Epithelial cell of proximal tubule (primary cell): ENCODE measurements around the gene KLK15. TPM values are rescaled to one million over a fixed set of nuclear protein-coding genes. Genes with fewer than 3 reads are reported as not detected.

ENCODE experiments used
- DNase-seq: peaks from one replicate; pipeline ENCODE4 v3.0.0-alpha.2; 2011; ENCODE audit warnings: low read depth
- H3K4me3 ChIP-seq: 2 replicates; pipeline ENCODE4 v1.5.1; 2011; ENCODE audit warnings: low read depth, mild to moderate bottlenecking, low read length
- total RNA-seq: library from RNA; depleted of rRNA; stranded (reverse); fragments of >200 nt; gene quantifications from 2 replicates; pipeline ENCODE4 v1.2.3, GENCODE V29; 2015
- TF ChIP-seq, protein P1 (sequence below): conservative IDR thresholded peaks from 2 replicates; pipeline ENCODE4 v1.5.1; 2012; ENCODE audit warnings: low read depth, mild to moderate bottlenecking, low read length

The KLK15 gene
- total RNA-seq, 1 donor from 2014 or later, result not detected

DNA sequence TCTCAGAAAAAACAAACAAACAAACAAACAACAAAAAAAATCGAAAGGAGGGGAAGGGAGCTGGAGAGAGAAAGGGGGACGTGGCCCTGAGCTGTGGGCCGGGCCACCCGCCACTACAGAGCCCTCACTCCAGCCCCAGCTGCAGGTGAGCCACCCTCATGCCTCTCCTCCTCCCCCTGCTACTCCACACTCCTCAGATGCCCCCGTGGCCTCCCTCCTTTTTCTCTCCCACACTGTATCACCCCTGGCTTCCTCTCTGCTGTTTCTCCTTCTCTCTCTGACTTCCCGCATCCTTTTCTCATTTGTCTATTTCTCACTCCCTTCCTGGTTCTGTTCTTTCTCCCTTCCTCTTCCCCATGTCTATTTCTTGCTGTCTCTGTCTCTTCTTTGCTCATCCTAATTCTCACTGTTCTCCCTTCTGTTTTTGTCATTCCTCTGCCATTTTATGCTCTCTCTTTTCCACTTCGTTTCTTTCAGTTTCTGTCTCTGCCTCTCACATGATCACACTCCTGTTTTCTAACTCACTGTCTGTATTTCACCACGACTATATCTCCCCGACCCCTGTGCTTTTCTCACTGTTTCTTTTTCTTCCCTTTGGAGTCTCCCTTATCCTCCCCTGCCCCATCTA lies 42.5 kb upstream of the KLK15 start:
- no peak for DNase-seq
- TF ChIP-seq, protein P1, sequence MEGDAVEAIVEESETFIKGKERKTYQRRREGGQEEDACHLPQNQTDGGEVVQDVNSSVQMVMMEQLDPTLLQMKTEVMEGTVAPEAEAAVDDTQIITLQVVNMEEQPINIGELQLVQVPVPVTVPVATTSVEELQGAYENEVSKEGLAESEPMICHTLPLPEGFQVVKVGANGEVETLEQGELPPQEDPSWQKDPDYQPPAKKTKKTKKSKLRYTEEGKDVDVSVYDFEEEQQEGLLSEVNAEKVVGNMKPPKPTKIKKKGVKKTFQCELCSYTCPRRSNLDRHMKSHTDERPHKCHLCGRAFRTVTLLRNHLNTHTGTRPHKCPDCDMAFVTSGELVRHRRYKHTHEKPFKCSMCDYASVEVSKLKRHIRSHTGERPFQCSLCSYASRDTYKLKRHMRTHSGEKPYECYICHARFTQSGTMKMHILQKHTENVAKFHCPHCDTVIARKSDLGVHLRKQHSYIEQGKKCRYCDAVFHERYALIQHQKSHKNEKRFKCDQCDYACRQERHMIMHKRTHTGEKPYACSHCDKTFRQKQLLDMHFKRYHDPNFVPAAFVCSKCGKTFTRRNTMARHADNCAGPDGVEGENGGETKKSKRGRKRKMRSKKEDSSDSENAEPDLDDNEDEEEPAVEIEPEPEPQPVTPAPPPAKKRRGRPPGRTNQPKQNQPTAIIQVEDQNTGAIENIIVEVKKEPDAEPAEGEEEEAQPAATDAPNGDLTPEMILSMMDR, result no peak
- H3K4me3 ChIP-seq, result no peak overlapping the region

DNA sequence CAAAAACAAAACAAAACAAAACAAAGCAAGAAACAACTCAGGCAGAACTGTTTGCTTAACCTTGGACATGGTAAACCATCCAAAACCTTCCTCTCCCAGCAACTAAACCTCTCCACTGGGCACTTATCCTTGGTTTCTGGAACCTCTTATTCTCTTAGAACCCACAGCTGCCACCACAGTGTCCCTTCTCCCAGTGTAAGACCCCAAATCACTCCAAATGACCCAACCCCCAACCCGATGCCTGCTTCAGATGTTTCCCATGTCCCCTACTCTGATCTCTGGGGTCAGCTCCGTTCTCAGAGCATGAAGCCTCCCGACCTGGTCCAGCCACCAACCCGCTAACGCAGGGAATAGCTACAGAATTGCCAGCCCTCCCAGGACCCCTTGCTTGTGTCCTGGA lies 40.8 kb upstream of the KLK15 start:
- no peak overlapping the region for H3K4me3 ChIP-seq
- TF ChIP-seq, protein P1, result no peak
- DNase-seq, result no peak

DNA sequence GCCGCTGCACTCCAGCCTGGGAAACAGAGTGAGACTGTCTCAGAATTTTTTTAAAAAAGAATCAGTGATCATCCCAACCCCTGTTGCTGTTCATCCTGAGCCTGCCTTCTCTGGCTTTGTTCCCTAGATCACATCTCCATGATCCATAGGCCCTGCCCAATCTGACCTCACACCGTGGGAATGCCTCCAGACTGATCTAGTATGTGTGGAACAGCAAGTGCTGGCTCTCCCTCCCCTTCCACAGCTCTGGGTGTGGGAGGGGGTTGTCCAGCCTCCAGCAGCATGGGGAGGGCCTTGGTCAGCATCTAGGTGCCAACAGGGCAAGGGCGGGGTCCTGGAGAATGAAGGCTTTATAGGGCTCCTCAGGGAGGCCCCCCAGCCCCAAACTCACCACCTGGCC lies 39.7 kb upstream of the KLK15 start, which contains the start of gene KLK2:
TSS of gene KLK2 (plus strand) at position 384 of the 400 bp plus-strand sequence. CDS start 35 bp downstream, outside the sequence.
- TF ChIP-seq, protein P1, result no peak
- no peak for DNase-seq
- H3K4me3 ChIP-seq, result no peak within 1 kb of the TSS

DNA sequence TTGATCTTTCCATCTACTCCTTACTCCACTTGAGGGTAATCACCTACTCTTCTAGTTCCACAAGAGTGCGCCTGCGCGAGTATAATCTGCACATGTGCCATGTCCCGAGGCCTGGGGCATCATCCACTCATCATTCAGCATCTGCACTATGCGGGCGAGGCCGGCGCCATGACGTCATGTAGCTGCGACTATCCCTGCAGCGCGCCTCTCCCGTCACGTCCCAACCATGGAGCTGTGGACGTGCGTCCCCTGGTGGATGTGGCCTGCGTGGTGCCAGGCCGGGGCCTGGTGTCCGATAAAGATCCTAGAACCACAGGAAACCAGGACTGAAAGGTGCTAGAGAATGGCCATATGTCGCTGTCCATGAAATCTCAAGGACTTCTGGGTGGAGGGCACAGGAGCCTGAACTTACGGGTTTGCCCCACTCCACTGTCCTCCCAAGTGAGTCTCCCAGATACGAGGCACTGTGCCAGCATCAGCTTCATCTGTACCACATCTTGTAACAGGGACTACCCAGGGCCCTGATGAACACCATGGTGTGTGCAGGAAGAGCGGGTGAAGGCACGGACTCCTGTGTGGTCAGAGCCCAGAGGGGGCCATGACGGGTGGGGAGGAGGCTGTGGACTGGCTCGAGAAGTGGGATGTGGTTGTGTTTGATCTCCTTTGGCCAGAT lies 37.2 kb upstream of the KLK15 start:
- no peak for DNase-seq
- TF ChIP-seq, protein P1, result no peak
- H3K4me3 ChIP-seq, result no peak overlapping the region

DNA sequence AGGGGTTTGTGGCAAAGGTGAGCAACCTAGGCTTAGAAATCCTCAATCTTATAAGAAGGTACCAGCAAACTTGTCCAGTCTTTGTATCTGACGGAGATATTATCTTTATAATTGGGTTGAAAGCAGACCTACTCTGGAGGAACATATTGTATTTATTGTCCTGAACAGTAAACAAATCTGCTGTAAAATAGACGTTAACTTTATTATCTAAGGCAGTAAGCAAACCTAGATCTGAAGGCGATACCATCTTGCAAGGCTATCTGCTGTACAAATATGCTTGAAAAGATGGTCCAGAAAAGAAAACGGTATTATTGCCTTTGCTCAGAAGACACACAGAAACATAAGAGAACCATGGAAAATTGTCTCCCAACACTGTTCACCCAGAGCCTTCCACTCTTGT lies 36.1 kb upstream of the KLK15 start:
- TF ChIP-seq, protein P1, result no peak
- no peak for DNase-seq
- no peak overlapping the region for H3K4me3 ChIP-seq

DNA sequence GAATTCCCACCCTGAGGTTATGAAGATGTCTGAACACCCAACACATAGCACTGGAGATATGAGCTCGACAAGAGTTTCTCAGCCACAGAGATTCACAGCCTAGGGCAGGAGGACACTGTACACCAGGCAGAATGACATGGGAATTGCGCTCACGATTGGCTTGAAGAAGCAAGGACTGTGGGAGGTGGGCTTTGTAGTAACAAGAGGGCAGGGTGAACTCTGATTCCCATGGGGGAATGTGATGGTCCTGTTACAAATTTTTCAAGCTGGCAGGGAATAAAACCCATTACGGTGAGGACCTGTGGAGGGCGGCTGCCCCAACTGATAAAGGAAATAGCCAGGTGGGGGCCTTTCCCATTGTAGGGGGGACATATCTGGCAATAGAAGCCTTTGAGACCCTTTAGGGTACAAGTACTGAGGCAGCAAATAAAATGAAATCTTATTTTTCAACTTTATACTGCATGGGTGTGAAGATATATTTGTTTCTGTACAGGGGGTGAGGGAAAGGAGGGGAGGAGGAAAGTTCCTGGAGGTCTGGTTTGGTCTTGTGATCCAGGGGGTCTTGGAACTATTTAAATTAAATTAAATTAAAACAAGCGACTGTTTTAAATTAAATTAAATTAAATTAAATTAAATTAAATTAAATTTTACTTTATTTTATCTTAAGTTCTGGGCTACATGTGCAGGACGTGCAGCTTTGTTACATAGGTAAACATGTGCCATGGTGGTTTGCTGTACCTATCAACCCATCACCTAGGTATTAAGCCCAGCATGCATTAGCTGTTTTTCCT lies 28.3 kb upstream of the KLK15 start:
- DNase-seq, result no peak
- TF ChIP-seq, protein P1, result no peak
- no peak overlapping the region for H3K4me3 ChIP-seq
